IPS-18a (cell line): Measurements from ENCODE around the gene RARA.
"Not testable (repeated sequence)": the region's sequence is repeated elsewhere in the genome, so short reads cannot be mapped to it uniquely, and the experiment has no call there.

Experiments used
- H3K27ac ChIP-seq: one replicate; pipeline ENCODE4 v1.5.1; 2013; ENCODE audit warnings: low read length
- H3K27me3 ChIP-seq: one replicate; pipeline ENCODE4 v1.6.1; 2013; ENCODE audit warnings: mild to moderate bottlenecking, low read length; ENCODE audit not compliant: control insufficient read depth, insufficient read depth
- H3K36me3 ChIP-seq: one replicate; pipeline ENCODE4 v1.6.1; 2013; ENCODE audit warnings: low read depth, low read length; ENCODE audit not compliant: control insufficient read depth
- H3K4me1 ChIP-seq: one replicate; pipeline ENCODE4 v1.6.1; 2013; ENCODE audit warnings: low read depth, low read length; ENCODE audit not compliant: control insufficient read depth
- H3K4me3 ChIP-seq: one replicate; pipeline ENCODE4 v1.5.1; 2013; ENCODE audit warnings: low read length
- H3K9ac ChIP-seq: one replicate; pipeline ENCODE4 v1.6.1; 2013; ENCODE audit warnings: mild to moderate bottlenecking, low read length, moderate library complexity
- H3K9me3 ChIP-seq: one replicate; pipeline ENCODE4 v1.6.1; 2013; ENCODE audit warnings: low read depth, low read length; ENCODE audit not compliant: control insufficient read depth

RARA gene

DNA sequence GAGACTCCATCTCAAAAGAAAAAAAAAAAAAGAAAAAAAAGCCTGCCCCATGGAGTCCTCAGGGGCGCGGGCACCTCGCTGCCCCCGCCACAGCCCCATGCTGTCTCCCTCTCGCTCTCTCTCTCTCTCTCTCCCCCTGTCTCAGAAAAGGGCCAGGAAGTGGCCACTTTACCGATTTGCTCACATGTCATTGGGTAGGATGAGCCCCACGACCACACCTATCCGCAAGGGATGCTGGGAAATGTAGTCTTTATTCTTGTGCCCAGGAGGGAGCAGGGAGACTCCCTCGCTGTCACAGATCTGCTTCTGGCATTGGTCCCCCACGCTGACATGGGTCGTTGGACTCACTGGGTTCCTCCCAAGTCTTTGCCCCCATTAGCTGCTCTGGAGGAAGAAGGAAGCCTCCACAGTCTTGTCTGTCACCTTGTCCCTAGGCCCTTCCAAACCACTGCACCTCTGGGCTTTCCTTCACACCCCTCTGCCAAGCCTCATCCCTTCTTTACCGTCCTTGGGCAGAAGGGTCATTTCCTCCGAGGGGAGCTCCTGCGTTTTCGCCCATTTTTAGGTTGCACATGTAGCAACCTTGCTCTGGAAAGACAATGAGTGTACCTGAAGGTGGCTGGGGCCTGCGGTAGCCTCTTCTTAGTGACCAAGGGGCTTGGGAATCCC is 62.4 kb downstream of the RARA start:
- Histone ChIP-seq H3K4me1 (peaks cover 4% of the 10 kb centered on the region), H3K27me3 (no peaks in the 10 kb centered on the region), H3K36me3 (no peaks in the 10 kb centered on the region), H3K9me3 (no peaks in the 10 kb centered on the region), H3K27ac (no peak overlapping the region), H3K9ac (no peak overlapping the region), H3K4me3 (no peak overlapping the region)

DNA sequence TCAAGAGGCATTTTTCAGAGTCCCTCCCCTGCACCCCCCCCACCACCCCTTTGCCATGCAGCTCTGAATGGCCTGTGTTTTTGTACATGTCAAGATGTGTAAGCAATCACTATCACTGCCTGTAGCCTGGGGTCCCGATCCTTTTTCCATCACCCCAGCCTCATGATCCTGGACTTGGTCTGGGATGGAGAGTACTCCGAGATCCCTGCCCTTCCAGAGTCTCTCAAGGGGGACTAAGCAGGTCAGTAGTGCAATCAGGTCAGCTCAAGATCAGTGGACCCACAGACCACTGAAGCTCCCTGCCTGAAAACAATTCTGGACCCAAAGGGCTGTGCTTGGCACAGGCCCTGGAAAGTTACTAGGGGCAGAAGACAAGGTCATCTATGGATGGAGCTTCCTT is 63.1 kb downstream of the RARA start:
- no peak overlapping the region for H3K4me3 ChIP-seq
- no peak overlapping the region for H3K27ac ChIP-seq
- H3K9me3 ChIP-seq = no peaks in the 10 kb centered on the region
- H3K9ac ChIP-seq = no peak overlapping the region
- H3K27me3 ChIP-seq = no peaks in the 10 kb centered on the region
- peaks cover 4% of the 10 kb centered on the region for H3K4me1 ChIP-seq
- H3K36me3 ChIP-seq = no peaks in the 10 kb centered on the region

- H3K9ac ChIP-seq, H3K27ac ChIP-seq, H3K4me3 ChIP-seq, H3K4me1 ChIP-seq, H3K9me3 ChIP-seq, H3K27me3 ChIP-seq, H3K36me3 ChIP-seq: not testable (repeated sequence)
Measured at GRCh38 chr17:40372644-40373043, 63.7 kb downstream of the RARA start.

GRCh38 chr17:40373324-40373723 is 64.3 kb downstream of the RARA start:
- Histone ChIP-seq H3K36me3 (no peaks in the 10 kb centered on the region), H3K4me3 (no peak overlapping the region), H3K9me3 (no peaks in the 10 kb centered on the region), H3K9ac (no peak overlapping the region), H3K27ac (no peak overlapping the region), H3K27me3 (no peaks in the 10 kb centered on the region), H3K4me1 (peaks cover 4% of the 10 kb centered on the region)

DNA sequence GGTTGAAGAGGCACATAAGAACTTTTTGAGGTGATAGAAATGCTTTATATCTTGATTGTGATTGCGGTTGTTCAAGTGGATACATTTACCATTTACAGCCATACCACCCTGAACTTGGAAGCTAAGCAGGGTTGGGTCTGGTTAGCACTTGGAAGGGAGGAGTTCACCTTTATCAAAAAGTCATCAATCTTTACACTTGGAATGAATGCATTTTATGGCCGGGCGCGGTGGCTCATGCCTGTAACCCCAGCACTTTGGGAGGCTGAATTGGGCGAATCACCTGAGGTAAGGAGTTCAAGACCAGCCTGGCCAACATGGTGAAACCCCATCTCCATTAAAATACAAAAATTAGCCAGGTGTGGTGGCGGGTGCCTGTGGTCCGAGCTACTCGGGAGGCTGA is 65.0 kb downstream of the RARA start:
- H3K9me3 ChIP-seq = no peaks in the 10 kb centered on the region
- no peak overlapping the region for H3K9ac ChIP-seq
- H3K36me3 ChIP-seq = no peaks in the 10 kb centered on the region
- H3K27ac ChIP-seq = no peak overlapping the region
- H3K27me3 ChIP-seq = no peaks in the 10 kb centered on the region
- no peak overlapping the region for H3K4me3 ChIP-seq
- H3K4me1 ChIP-seq = peaks cover 4% of the 10 kb centered on the region

DNA sequence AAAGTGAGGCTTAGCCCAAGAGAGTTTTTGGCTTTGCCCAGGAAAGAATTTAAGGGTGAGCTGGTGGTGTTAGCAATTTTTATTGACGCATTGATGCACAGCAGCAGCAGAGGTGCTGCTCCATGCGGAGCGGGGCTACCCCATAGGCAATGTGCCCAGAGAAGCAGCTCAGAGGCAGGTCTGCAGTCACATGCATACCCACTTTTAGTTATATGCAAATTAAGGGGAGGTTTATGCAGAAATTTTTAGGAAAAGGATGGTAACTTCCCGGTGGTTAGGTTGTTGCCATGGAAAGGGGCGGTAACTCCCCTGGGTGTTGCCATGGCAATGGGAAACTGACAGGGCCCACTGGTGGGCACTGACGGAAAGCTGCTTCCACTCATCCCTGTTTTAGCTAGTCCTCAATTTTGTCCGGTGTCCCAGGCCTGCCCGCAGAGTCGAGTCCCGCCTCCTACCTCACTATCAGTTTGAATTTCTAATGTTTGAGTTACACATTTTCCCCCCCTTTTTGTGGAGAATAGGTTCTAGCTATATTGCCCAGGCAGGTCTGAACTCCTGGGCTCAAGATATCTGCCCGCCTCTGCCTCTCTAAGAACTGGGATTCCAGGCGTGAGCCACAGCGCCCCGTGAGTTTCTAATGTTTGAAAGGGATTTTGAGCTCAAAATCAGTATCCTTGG is 66.0 kb downstream of the RARA start:
- Histone ChIP-seq H3K9ac (no peak overlapping the region), H3K4me1 (peaks cover 4% of the 10 kb centered on the region), H3K27me3 (no peaks in the 10 kb centered on the region), H3K36me3 (no peaks in the 10 kb centered on the region), H3K27ac (no peak overlapping the region), H3K9me3 (no peaks in the 10 kb centered on the region), H3K4me3 (no peak overlapping the region)

DNA sequence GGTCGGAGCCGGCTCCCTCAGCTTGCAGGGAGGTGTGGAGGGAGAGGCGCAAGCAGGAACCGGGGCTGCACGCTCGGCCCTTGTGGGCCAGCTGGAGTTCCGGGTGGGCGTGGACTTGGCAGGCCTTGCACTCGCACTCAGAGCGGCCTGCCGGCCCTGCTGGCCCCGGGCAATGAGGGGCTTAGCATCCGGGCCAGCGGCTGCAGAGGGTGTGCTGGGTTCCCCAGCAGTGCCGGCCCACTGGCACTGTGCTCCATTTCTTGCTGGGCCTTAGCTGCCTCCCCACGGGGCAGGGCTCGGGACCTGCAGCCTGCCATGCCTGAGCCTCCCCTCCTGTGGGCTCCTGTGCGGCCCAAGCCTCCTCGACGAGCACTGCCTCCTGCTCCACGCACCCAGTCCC is 66.8 kb downstream of the RARA start:
- not testable (repeated sequence) for H3K9me3 ChIP-seq, H3K4me3 ChIP-seq, H3K27me3 ChIP-seq, H3K4me1 ChIP-seq, H3K9ac ChIP-seq, H3K27ac ChIP-seq, H3K36me3 ChIP-seq

GRCh38 chr17:40376541-40376940 is 67.6 kb downstream of the RARA start:
- H3K36me3 ChIP-seq, H3K27ac ChIP-seq, H3K9ac ChIP-seq, H3K4me3 ChIP-seq, H3K4me1 ChIP-seq, H3K9me3 ChIP-seq, H3K27me3 ChIP-seq: not testable (repeated sequence)

DNA sequence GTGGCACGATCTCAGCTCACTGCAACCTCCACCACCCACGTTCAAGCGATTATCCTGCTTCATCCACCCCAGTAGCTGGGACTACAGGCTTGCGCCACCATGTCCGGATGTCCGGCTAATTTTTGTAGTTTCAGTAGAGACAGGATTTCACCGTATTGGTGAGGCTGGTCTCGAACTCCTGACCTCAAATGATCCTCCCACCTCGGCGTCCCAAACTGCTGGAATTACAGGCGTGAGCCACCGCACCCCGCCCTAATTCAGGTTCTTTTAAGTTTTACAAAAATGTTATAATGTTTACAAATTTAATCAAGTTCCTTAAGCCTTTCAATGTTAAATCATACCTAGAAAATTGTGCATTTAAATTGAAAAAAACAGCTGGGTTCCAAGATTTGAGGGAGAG is 68.9 kb downstream of the RARA start:
- no peak overlapping the region for H3K27ac ChIP-seq
- H3K9ac ChIP-seq = no peak overlapping the region
- no peaks in the 10 kb centered on the region for H3K27me3 ChIP-seq
- H3K9me3 ChIP-seq = no peaks in the 10 kb centered on the region
- no peaks in the 10 kb centered on the region for H3K36me3 ChIP-seq
- H3K4me1 ChIP-seq = peaks cover 4% of the 10 kb centered on the region
- H3K4me3 ChIP-seq = no peak overlapping the region

DNA sequence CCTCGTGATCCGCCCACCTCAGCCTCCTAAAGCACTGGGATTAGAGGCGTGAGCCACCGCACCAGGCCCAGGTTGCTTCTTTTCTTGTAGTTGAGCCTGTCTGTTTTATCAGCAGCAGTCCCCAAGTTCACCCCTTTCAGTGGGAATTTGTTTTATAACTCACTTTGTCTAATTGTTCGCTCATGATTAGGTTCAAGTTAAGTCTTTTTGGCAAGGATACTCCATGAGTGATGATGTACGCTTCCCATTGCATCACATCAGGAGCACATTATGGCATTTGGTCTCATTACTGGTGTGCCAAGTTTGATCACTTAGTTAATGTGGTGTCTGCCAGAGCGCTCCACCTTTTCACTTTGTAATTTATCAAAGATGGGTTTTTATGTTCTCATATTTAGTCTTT is 70.0 kb downstream of the RARA start:
- H3K27ac ChIP-seq = no peak overlapping the region
- no peak overlapping the region for H3K9ac ChIP-seq
- H3K36me3 ChIP-seq = no peaks in the 10 kb centered on the region
- peaks cover 4% of the 10 kb centered on the region for H3K4me1 ChIP-seq
- H3K27me3 ChIP-seq = no peaks in the 10 kb centered on the region
- H3K4me3 ChIP-seq = no peak overlapping the region
- H3K9me3 ChIP-seq = no peaks in the 10 kb centered on the region

DNA sequence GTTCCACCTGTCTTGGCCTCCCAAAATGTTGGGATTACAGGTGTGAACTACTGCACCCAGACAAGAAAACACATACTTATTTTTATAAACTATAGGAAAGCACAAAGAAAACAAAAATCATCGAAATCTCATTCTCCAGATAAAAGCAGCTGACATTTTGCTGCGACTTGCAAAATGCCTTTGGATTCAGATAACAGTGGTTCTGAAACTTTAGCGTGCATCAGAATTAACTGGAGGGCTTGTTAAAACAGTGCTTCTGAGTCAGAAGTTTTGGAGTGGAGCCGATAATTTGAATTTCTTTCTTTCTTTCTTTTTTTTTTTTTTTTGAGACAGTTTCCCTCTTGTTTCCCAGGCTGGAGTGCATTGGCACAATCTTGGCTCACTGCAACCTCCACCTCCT is 73.3 kb downstream of the RARA start:
- no peaks in the 10 kb centered on the region for H3K27me3 ChIP-seq
- no peak overlapping the region for H3K27ac ChIP-seq
- peaks cover 3% of the 10 kb centered on the region for H3K36me3 ChIP-seq
- H3K9ac ChIP-seq = no peak overlapping the region
- H3K9me3 ChIP-seq = no peaks in the 10 kb centered on the region
- no peaks in the 10 kb centered on the region for H3K4me1 ChIP-seq
- no peak overlapping the region for H3K4me3 ChIP-seq

- H3K27me3 ChIP-seq, H3K9ac ChIP-seq, H3K4me1 ChIP-seq, H3K4me3 ChIP-seq, H3K27ac ChIP-seq, H3K9me3 ChIP-seq: not testable (repeated sequence)
- peaks cover 46% of the 10 kb centered on the region for H3K36me3 ChIP-seq
Measured at GRCh38 chr17:40386555-40386954, 77.6 kb downstream of the RARA start.
